HG03064 (cell line): ENCODE measurements around the gene LCT.
A peak's percentile ranks its signal among the peaks of the same experiment; 100 is the strongest.
"Not testable (repeated sequence)": the region's sequence is repeated elsewhere in the genome, so short reads cannot be mapped to it uniquely, and the experiment has no call there.

Experiments used
- ATAC-seq: cut with Tn5 transposase; IDR thresholded peaks from one replicate; pipeline ENCODE4 v1.9.1; 2021; ENCODE audit warnings: low read depth; ENCODE audit not compliant: unreplicated experiment

The LCT gene

DNA sequence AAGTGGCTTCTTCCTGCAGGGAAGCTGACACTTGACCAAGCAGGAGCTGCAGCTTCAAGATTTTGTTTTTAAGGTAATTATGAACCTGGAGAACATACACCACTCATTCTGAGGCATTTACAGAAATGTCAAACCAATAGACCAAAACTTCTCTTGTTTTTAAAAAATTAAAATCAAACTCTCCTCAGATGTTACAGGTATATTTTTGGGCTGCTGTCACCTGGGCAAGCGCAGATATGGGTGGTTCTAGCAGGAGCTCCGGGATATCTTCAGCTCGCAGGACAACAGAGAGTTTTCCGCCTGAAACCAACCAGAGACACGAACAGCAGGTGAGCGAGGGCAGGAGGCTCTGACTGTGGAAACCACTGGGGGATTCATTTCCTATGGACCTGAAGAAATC lies 4.1 kb downstream of the LCT start:
- ATAC-seq: no peak

DNA sequence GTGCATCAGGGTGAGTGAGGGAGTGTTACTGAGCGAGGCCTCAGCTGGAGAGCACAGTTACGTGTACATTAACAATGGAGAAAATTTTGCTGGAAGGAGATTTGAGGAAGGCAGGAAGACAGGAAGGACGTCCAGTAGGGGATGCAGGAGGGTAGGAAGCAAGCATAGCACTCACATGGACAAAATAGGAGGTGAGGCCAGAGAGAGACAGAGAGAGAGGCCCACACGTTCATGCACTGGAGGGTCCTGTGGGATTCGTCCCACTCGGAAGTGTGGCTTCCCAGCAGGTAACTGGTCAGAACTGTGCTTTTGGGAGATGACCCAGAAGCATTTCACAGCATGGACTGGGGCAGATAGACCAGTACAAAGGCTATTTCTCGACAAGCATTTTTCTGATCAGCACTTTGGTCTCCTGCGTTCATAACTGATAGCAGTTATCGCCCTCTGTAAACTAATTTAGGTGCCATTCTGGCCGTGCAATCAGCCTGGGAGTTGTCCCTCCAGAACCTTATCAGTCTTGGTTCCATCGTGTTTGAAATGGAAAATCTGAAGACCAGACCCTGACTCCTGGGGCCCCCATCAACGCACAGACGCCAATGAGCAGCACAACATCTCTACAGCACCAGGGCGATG lies 5.7 kb downstream of the LCT start:
- no peak for ATAC-seq

DNA sequence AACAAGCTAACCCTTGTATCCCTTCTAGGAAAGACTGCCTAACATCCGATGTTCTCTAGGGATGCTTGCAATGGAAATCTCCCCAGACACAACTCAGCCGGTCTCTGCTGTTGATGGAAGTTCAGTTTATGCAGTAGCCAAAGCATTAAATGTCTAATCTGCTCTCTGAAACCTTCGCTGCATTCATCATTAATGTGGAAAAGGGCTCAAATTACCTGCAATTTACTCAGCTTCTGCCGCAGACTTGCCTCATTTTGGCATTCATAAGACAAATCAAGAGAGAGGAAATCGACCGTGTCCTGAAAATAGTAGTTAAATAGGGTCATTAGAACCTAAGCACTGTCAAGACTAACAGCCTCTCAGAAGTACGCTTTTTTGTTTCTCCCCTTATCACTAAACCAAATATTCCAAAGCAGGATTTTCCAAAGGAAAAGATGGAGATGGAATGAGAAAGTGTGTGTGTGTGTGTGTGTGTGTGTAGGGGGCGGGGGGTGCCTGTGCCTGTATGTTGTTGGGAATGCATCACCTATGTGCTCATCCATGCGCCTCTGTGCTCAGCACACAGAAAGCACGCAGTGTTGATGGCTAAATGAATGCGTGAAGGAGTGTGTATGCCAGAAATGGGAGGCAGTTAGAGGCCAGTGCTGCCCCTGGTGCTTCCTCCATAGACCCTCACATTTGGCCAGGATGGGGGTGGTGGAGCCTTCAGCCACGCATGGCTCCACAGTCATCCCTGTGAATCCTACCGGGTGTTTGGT lies 7.4 kb downstream of the LCT start:
- ATAC-seq: no peak

DNA sequence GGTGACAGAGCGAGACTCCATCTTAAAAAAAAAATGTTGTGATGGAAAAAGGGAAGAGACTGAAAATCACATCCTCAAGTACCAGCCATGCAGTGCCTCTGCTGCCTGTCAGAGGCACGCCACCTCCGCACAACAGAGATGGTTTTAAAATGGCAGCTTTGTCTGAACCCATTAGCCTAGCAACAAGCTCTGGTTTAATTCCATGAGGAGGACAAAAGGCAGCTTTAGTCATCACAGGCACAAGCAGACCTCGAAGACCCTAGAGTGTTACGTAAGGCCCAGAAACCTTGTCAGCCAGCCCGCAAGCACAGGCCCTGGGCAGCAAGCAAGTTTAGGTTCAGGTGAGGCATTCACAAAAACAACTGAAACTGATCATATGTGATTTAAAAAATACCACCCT lies 10.4 kb downstream of the LCT start:
- ATAC-seq: no peak

DNA sequence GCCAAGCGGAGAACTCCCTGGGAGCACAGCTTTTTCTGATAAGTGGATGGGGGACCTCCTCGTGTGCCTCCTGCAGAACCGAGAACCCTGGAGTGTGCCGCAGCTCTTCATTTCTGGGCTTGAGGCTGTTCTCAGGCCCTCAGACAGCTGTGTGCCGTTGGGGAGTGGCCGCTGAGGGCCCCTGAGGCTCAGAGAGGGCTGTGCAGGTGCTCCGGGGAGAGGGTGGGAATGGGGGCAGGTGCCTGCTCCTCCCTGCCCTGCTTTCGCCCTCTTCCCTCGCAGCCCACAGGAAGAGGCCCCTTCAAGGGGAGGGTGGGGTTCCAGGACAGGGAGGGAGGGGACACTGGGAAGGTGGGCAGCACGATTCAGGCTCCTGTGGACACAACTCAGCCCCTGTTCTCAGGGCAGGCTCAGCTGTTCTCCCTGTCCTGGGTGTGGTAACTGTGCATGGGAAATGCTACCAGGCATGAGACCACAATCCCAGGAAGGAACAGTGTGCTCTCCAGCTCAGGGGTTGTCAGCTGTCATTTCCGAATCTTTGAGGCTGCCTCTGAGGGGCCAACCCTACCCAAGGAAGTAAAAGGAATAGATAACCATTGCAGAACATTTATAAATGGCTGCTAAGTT lies 11.3 kb downstream of the LCT start:
- no peak for ATAC-seq

DNA sequence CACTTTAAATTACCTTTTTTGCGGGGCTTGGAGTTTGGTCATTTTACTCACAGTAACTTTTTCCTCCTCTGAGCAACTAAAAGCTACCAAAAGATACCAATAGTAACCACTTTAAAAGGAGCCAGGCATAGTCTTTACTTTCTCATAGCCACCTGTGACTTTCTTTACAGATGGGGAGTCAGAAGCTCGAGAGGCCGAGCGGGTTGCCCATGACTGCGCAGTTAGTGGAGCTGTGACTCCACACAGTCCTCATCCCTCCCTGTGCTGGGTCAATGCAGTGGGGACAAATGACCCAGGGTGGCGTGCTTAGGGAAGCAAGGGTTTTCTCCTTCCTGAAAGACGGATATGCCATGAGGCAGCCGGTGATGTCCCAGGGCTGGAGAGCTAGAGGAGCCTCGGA lies 11.9 kb downstream of the LCT start:
- ATAC-seq: no peak

DNA sequence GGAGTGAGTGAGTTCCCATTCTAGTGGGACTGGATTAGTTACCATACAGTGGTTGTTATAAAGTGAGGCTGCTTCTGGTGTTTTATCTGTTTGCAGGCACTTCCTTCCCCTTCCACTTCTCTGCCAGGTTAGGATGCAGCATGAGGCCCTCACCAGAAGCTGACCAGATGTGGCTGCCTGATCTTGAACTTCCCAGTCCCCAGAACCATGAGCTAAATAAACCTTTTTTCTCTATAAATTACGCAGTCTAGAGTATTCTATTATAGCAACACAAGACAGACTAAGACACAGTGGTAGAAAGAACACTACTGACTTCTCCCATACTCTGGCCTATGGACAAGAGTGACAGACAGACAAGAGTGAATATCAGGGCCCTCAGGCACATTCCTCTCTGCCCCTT lies 14.1 kb downstream of the LCT start:
- no peak for ATAC-seq

DNA sequence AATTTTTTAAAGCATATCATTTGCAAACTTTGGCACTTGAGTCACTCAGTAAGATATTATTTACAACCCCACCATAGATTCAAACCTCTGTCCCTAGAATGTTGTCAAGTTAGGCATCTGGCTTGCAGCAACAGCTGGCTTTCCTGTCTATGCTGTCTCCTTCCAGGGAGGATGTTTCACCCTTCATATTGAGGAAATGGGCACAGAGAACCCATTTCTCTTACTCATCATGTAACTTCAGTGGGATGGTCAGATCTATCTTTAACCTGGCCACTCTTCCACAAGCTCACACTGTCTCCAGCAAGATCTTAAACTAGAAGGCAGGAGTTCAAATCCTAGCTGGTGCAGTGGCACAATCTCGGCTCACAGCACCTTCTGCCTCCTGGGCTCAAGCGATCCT lies 15.8 kb downstream of the LCT start:
- ATAC-seq: no peak

DNA sequence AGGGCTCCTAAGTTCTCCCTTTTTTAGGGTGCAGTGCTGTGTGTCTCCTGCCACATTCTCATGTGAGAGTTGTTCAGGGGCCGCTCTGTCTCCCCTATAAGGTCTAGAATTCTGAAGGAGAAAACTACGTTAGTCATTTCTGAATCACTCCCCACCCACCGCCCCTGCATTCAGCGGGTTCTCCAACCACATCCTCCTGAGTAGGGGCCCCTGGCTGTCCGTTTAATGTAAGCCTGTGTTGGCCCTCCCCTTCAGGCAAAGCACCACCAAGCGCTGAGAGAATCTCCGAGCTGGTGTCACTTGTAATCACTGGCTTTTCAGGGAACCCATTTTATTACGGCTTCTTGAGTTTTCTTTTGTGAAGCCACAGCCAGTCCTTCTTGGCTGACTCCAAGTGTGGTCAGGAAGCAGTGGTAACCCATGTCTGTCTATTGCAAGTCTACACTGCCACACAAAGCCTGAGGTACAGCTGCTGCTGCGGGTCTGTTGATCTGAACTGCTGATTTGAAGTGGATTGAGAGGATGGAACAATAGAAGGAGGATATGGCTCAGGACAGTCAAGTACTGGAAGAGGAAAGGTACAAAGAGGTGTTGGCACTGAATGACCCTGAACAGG lies 16.9 kb downstream of the LCT start:
- peak; percentile 80 for ATAC-seq

DNA sequence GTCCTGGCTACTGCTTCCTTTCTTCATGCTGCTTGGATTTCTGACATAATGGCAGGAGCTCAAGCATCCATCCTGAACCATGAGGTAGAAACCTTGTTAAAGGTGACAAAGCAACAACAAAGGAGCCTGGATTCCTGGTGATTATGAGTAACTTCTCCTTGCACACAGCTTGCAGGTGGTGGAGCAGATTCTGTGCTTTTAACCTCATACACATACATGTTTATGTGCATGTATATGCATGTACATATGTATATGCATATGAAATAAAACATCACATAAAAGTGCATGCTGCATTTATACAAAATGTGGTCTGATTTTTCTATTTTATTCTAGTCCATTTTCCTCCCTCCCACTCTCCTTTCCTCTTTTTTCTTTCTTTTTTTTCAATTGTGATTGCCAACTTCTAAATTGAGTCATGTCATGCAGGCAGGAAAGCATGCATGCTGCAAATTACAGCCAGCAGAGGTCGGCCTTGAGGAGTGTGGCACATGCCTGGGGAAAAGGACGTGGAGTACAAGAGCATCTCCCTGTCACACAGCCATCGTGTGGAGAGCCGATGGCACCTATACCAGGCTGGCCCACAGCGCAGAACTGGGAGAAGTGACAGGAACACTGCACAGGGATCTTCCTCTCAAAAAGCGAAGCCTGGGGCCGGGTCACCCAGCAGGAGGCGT lies 17.9 kb downstream of the LCT start:
- no peak for ATAC-seq

DNA sequence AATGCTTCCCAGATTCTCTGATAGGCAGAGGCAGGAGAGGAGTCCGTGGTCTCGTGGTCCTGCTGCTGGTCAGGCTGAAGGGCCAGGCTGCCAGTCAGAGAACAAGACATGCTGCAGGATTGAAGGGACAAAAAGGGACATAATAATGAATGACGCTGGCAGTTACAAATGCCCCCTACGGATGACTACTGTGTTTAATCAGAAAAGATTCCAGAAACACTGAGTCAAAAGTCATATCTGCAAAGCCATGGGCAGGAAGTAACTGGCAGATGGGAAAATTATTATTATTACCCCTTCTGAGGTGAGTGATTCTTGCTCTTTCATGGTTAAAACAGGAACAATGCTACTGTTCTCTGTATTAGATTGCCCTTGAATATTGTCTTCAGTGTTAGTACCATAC lies 19.0 kb downstream of the LCT start:
- no peak for ATAC-seq

DNA sequence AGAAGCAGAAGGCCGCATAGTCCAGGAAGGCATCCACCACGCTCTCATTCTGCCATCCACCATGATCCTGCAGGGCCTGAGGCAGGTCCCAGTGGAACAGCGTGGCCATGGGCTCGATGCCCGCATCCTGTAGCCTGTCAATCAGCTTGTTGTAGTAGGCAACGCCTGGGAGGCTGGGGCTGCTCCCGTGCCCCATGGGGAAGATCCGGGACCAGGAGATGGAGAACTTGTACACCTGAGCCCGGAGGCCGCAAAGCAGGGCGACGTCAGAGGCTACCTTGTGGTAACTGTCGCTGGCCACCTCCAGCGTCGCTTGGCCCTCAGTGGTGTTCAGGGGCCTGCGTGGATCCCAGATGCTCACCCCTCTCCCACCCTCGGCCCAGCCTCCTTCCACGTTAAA lies 19.5 kb downstream of the LCT start:
- ATAC-seq: no peak

DNA sequence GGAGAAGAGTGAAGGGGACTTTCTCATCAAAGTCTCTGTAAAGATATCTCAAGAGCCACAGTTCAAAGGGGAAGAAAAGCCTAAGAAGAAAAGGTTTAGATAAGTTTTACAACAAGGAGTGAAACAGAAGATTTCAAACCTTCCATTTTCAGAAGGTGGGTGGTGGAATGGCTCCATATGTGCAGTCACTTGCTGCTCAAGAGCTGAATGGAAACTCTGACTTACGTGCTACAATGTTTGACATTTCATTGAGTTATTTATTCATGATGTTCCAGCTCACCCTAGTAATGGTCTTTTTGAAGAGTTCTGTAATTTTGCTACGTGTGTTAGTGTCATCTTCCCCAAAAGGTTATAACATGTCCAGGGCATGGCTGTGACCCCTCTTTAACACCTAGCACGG lies 21.7 kb downstream of the LCT start:
- ATAC-seq: no peak

DNA sequence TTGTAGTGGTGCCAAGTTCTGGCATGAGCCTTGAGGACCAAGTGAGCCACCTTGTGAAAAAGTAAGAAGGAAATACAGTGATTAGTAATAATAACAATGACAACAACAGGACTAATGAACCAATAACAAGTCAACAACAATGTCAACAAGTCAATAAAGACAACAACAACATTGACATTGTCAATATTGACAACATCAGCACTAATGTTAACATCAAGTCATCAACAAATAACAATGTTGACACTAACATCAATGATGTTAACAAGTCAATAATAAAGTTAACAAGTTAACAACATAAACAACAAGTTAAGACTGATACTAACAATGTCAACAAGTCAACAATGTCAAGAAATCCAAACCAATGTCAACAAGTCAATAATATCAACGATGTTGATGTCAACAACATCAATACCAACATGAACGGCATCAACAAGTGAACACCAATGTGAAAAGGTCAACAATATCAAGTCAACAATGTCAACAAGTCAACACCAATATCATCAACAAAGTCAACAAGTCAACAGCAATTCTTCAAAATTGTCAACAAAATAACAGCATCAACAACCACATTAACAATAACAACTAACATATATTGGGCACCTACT lies 24.0 kb downstream of the LCT start:
- no peak for ATAC-seq

DNA sequence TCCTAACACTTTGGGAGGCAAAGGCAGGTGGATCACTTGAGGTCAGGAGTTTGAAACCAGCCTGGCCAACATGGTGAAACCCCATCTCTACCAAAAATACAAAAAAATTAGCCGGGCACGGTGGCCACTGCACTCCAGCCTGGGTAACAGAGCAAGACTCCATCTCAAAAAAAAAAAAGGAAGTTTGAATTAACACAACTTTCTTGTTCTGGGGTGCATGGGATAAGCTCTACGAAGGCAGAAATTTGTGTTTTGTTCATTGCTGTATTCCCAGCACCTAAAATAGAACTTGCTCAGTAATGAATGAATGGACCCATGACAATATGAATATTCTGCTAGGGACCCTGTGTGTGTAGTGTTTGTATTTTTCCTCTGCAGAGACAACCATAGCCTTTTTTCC lies 29.1 kb downstream of the LCT start:
- ATAC-seq: not testable (repeated sequence)

DNA sequence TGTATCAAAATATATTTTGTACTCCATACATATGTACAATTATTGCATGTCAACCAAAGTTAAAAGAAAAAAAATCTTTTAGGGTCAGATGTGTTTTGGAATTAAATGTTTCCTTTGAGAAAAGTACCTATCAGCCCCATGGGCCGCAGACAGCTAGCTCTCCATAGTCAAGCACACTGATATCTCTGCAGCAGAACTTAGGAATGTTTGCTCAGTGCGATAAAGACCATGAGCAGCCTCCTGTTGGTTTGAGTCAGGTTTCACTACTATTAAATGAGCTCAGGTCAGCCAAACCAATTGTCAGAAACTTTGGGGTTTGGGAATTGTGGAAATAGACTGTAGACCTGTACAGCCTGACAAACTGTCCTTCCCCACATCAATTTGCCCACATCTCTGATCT lies 33.7 kb downstream of the LCT start:
- no peak for ATAC-seq

DNA sequence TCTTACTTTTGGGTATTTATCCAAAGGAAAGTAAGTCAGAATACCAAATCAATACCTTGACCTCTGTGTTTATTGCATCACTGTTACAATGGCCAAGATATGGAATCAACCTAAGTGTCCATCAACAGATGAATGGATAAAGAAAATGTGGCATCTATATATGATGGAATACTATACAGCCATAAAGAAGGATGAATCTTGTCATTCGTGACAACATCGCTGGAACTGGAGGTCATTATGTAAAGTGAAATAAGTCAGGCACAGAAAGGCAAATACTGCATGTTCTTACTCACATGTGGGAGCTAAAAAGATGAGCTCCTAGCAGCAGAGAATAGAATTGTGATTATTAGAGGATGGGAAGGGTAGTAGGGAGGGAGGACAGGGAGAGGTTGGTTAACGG lies 34.6 kb downstream of the LCT start:
- no peak for ATAC-seq

DNA sequence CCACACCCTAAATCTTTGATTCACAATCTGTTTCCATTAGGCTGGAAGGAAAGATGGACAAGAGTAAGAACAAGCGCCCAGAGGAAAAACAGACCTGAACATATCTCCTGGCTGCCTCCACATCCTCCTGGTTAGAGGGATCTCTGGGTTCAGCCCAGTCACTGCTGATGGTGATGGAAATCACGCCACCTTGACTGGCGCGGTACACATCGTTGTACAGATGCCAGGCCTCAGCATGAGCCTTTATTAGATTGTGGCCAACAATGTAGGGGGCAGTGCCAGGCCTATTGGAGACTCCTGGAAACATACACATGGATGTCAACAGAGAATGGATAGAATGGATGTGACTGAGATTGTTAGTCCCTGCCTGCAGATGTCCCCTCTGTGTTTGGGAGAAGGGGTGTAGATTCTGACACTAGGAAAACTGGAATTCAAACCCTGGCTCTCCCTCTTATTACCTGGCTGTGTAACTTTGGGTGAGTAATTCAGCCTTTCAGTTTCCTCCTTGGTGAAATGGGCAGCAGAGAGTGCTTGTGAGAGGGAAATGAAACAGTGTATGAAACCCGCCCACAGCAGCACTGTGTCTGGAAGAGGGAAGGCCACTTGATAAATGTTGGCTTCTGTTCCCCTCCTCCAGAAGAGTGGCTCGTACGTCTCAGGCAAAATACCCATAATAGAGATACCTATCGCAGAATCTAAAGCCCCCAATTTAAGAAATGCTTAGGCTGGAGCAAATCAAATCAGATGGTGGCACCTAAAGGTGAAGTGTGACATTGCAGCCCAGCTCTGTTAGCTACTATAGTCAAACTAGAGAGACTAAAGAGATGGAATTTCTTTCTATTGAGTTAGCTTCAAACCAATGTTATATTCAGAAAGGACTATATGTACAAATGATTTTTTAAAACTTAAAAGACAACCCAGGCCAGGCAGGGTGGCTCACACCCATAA lies 36.2 kb downstream of the LCT start:
- no peak for ATAC-seq

DNA sequence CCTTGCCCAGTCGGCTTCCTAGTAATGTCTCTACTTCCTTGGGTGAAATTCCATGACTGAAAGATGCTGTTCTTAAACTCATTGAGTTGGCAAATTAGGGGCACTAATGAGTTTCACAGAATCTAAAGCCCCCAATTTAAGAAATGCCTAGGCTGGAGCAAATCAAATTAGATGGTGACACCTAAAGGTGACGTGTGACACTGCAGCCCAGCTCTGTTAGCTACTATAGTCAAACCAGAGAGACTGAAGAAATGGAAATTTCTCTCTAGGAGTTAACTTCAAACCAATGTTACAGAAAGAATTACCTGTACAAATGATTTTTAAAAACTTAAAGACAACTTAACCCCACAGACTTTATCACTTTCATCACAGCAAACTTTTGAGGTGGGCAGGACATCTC lies 37.2 kb downstream of the LCT start:
- ATAC-seq: no peak

DNA sequence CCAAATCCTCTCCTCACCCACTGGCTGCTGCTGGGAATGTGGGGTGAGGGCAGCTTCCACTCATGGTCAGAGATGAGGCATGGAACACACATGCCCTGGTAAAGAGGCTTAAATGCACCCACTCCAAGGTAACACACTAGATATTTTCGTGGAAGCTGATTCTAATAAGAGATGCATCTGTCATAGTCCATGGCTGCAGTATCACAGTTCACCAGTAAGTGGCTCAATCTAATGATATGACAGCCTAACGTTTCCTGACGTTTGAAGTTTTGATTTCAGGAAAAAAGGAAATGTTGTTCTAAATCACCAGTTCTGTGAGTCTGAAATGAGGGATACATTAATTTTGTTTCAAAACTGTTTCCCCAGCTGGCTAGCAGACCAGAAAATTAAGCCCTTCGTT lies 38.2 kb downstream of the LCT start:
- ATAC-seq: no peak
